Activated naive CD8-positive, alpha-beta T cell treated with anti-CD3 and anti-CD28 coated beads, Interleukin-2, amount 50 U/mL, for 24 hours (primary cell): ENCODE measurements around the gene SLC48A1.

ENCODE experiments used
- ATAC-seq: fragments of 150-1000 bp; cut with Tn5 transposase; one replicate; pipeline ENCODE4 v1.10.0; 2021
- DNase-seq: peaks from one replicate; pipeline ENCODE4 v3.0.0; 2021
- H3K27ac Mint-ChIP-seq: one replicate; pipeline ENCODE4 v1.8.0; 2021; ENCODE audit warnings: mild to moderate bottlenecking, mixed read lengths
- H3K27me3 Mint-ChIP-seq: one replicate; pipeline ENCODE4 v1.8.0; 2021; ENCODE audit warnings: mixed read lengths
- H3K36me3 Mint-ChIP-seq: one replicate; pipeline ENCODE4 v1.8.0; 2021; ENCODE audit warnings: low read depth, mixed read lengths
- H3K4me1 Mint-ChIP-seq: one replicate; pipeline ENCODE4 v1.8.0; 2021; ENCODE audit warnings: mixed read lengths
- H3K4me3 Mint-ChIP-seq: one replicate; pipeline ENCODE4 v1.8.0; 2021; ENCODE audit warnings: mild to moderate bottlenecking, moderate library complexity, mixed read lengths
- H3K9me3 Mint-ChIP-seq: one replicate; pipeline ENCODE4 v1.8.0; 2021; ENCODE audit warnings: mixed read lengths

Gene SLC48A1

DNA sequence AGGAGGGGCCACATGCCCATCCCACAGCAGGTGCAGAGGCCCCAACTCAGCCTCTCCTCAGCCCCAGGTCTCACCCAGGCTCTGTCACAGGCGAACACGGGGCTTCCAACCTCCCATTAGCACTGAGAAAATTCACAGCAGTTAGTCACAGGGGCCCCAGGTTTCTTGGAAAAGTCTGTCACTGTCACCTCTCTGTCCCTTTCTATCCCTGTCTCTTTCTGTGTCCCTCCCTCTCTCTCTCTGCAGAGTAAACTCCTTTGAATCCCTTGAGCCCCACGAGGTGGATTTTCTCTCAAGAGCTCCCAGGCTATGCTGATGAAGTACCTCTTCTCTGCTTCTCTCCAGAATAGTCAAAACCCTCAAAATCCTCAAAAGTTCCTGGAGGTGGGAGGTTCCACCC is 33.7 kb upstream of the SLC48A1 start:
- DNase-seq (no peak), ATAC-seq (no peak)
- H3K9me3 Mint-ChIP-seq, result no peaks in the 10 kb centered on the region
- H3K4me3 Mint-ChIP-seq, result no peak overlapping the region
- H3K27me3 Mint-ChIP-seq, result no peaks in the 10 kb centered on the region
- no peaks in the 10 kb centered on the region for H3K36me3 Mint-ChIP-seq
- H3K4me1 Mint-ChIP-seq, result peaks cover 26% of the 10 kb centered on the region
- H3K27ac Mint-ChIP-seq, result no peak overlapping the region

DNA sequence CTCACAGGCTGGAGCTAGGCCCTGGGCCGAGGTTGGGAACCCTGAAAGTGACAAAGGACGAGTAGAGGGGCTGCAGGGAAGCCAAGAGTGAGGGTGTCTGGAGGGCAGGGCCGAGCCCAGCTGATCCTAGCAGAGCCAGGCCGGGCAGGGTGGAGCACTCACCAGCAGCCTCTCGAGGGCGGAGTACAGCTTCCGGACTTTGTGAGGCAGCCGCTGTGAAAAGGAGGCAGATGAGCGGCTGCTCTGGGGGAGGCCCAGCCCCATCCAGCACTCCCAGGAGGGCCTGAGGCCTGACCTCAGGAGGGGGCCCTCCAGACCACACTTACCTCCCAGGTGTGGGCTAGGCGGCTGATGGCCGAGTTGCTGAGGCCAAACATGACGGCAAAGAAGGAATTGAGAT is 33.1 kb upstream of the SLC48A1 start:
- Mint-ChIP-seq H3K4me3 (no peak overlapping the region), H3K27ac (no peak overlapping the region)

DNA sequence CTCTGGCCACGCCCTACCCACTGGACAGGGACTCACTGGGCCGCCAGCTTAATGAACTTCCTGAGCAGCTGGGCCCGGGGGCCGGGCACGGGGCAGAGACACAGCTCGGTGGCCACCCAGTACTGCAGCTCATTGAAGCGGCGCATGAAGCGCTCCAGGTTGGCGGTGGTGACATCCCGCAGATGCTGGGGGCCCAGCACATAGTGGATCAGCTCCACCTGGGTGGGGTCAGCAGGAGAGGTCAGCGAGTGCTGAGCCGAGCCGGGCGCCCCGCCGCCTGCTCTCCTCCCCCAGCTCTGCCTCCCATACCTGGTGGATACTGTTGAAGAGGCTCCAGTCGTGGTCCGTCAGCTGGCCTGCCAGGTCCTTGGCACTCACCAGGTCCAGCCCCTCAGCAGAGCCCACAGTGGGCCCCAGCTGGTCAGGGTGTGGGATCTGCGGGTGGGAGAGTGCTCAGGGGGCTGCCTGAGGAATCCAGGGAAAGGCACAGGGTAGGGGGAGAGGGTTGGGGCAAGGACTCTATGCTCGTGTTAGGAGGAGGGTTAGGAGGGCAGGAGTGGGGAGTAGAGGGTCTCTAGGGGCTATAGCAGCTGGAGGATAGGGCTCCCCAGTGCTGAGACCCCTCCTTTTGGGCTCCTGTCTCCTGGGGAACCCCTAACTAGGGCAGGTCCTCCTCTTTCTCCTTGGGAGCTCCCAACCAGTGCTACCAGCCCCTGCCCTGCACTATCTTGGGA is 32.3 kb upstream of the SLC48A1 start:
- no peaks in the 10 kb centered on the region for H3K9me3 Mint-ChIP-seq
- no peak overlapping the region for H3K27ac Mint-ChIP-seq
- ATAC-seq, result no peak
- H3K4me3 Mint-ChIP-seq, result no peak overlapping the region
- DNase-seq, result no peak
- no peaks in the 10 kb centered on the region for H3K36me3 Mint-ChIP-seq
- peaks cover 26% of the 10 kb centered on the region for H3K4me1 Mint-ChIP-seq
- peaks cover 4% of the 10 kb centered on the region for H3K27me3 Mint-ChIP-seq

More for the DNA sequence above, 33.1 kb upstream of the SLC48A1 start:
- no peak for DNase-seq
- no peak for ATAC-seq
- Mint-ChIP-seq H3K36me3 (no peaks in the 10 kb centered on the region), H3K9me3 (no peaks in the 10 kb centered on the region), H3K27me3 (peaks cover 2% of the 10 kb centered on the region), H3K4me1 (peaks cover 26% of the 10 kb centered on the region)

DNA sequence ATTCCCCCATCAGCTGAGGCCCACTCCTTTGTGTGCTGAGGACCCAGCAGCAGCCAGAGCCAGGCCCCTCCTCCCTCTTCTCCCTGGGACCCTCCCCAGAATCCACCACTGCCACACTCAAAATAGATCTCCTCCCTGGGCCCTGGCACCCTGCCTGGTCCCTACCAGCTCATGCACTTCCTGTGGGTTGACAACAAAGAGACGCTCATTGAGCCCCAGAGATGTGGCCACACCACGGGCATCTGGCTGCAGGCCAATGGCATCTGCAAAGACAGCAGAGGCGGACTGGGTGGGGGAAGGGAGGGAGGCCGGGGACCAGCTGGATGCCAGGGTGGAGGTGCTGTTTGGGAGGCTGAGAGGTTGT is 31.7 kb upstream of the SLC48A1 start:
- Mint-ChIP-seq H3K4me1 (peaks cover 26% of the 10 kb centered on the region), H3K27me3 (peaks cover 4% of the 10 kb centered on the region), H3K9me3 (no peaks in the 10 kb centered on the region), H3K27ac (no peak overlapping the region), H3K36me3 (no peaks in the 10 kb centered on the region), H3K4me3 (no peak overlapping the region)
- ATAC-seq (peak; percentile 50), DNase-seq (peak; percentile 71)

DNA sequence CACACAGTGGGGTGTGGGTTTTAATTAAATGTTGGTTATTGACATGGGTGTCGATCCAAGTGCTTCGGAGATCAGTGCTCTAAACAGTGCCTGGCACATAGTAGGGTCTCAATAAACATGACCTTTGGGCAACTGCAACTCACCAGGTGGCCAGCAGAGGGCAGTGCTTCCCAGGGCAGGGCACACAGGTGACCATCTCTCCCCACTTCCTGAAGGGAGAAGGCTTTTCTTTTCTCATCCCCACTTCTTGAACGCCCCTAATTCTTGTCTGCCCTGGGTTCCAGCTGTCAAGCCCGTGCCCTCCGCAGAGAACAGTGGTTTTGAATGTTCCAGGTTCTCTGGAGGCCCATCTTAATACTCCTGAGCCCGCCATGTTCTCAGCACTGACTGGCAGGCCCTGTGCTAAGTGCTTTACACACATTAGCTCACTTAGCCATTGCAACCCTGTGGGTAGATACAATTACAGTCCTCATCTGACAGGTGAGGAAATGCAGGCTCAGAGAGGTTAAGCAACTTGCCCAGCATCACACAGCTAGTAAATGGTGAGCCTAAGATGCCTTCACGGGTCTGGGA is 30.7 kb upstream of the SLC48A1 start:
- H3K4me1 Mint-ChIP-seq, result peaks cover 26% of the 10 kb centered on the region
- ATAC-seq, result no peak
- H3K27ac Mint-ChIP-seq, result no peak overlapping the region
- H3K36me3 Mint-ChIP-seq, result no peaks in the 10 kb centered on the region
- H3K9me3 Mint-ChIP-seq, result no peaks in the 10 kb centered on the region
- peaks cover 4% of the 10 kb centered on the region for H3K27me3 Mint-ChIP-seq
- peak; percentile 84 for DNase-seq
- H3K4me3 Mint-ChIP-seq, result no peak overlapping the region

DNA sequence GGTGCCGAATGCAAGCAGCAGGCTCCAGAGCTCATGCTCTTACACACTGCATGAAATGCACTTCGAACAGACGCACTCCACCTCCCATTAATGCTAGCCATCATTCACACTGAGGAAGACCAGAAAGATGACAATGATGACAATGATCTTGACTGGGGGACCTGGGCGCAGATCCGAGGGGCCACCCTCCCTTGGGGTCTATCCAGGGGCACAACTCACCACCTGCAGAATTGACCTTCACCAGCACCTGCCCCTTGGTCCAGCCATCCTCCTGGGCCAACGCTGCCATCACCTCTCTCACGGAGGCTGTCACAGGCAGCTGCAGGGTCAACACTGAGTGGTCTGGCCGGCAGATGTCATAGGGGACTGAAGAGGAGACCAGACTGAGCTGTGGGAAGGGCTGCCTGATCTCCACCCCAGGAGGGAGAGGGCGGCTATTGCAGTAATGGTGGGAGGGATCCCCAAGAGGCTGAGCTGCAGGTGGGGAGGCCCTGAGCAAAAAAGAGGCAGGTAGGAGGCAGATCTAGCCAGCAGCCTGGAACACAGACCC is 29.7 kb upstream of the SLC48A1 start:
- no peaks in the 10 kb centered on the region for H3K9me3 Mint-ChIP-seq
- DNase-seq, result no peak
- H3K36me3 Mint-ChIP-seq, result no peaks in the 10 kb centered on the region
- H3K4me3 Mint-ChIP-seq, result no peak overlapping the region
- H3K27me3 Mint-ChIP-seq, result peaks cover 4% of the 10 kb centered on the region
- no peak overlapping the region for H3K27ac Mint-ChIP-seq
- peaks cover 26% of the 10 kb centered on the region for H3K4me1 Mint-ChIP-seq
- ATAC-seq, result no peak

DNA sequence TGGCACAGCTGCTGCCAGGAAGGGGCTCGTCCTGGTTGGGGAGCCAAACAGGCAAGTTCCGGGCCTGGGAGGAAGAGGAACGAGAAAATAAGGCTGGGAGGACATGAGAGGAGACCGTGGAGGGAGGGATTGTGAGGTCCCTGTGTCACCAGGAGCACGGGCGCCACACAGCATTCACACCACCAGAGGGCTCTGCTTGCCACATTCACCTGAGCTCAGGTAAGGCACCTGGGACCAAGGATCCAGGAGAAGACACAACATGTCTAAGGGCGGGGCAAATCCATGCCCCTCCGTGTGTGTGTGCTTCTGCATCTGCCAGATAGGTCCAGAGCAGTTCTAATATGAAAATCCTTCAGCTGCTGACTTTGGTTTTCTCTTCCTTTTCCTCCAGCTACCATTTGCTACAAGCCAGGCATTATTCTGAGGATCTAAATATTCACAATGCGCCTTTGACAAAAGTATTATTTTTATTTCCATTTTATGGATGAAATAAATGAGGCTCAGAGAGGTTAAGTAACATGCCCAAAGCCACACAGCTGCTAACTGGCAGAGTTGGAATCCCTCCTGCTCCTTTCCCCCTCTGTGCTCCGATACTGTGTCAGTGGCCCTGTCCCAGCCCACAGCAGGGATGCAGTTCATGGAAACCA is 28.9 kb upstream of the SLC48A1 start:
- H3K36me3 Mint-ChIP-seq, result no peaks in the 10 kb centered on the region
- no peak for ATAC-seq

DNA sequence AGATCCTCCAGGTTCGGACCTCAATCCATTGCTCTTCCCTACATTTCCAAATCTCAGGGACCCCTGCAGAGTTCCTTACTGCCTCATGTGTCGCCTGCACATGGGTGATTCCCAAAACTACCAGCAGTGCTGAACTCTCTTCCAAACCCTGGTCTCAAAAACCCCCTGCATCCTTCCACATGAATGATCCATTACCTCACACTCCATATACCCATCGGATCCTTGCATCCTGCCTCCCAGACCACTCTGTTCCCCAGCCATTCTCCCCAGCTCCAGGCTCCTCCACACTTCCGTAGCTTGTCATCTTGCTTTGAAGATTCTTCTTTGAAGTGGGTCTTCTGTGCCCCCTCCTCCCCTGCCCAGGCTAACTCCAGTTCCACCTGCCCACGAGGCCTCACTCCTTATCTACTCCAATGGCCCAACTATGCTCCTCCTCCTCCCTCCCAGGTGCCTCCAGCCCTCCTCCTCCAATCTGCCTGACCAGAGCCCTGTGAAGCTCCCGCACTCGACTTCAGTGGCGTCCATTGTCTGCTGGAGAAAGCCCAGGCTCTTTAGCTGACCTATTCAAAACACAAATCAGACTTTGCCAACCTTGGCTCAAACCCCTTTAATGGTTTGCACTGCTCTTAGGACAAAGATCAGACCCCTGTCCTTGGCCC is 28.1 kb upstream of the SLC48A1 start:
- Mint-ChIP-seq H3K36me3 (no peaks in the 10 kb centered on the region), H3K27ac (no peak overlapping the region)

More for the DNA sequence above, 28.9 kb upstream of the SLC48A1 start:
- Mint-ChIP-seq H3K4me1 (peaks cover 24% of the 10 kb centered on the region), H3K27me3 (peaks cover 4% of the 10 kb centered on the region), H3K9me3 (no peaks in the 10 kb centered on the region), H3K4me3 (no peak overlapping the region), H3K27ac (no peak overlapping the region)
- peak; percentile 53 for DNase-seq

DNA sequence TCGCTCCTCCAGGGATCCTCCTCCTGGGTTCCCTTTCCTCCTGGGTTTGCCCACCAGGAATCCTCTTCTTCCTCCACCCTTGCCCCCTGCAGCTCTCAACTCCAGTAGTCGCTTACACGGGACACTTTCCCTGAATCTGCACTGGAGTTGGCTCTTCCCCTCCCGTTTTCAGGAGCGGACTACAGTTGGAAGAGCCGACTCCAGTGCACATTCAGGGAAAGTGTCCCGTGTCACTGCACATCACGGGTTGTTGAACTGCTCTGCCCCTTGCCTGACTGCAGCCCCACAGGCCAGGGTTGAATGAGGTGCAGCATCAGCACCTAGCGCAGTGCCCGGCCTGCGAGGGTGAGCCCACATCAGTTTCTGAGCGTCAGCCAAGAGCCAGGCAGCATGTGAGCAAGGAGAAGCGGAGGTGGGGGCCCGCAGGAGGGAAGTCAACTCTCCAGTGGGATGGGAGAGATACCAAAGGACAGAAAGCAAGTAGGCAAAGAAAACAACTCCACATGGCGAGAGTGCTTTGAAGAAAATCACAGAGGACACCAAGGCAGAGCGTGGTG is 27.5 kb upstream of the SLC48A1 start:
- H3K4me1 Mint-ChIP-seq, result peaks cover 15% of the 10 kb centered on the region
- no peaks in the 10 kb centered on the region for H3K9me3 Mint-ChIP-seq
- no peak overlapping the region for H3K4me3 Mint-ChIP-seq
- H3K27me3 Mint-ChIP-seq, result peaks cover 4% of the 10 kb centered on the region
- no peak overlapping the region for H3K27ac Mint-ChIP-seq
- DNase-seq (no peak), ATAC-seq (no peak)
- H3K36me3 Mint-ChIP-seq, result no peaks in the 10 kb centered on the region

More for the DNA sequence above, 28.1 kb upstream of the SLC48A1 start:
- DNase-seq (no peak), ATAC-seq (no peak)
- H3K4me3 Mint-ChIP-seq, result no peak overlapping the region
- H3K27me3 Mint-ChIP-seq, result peaks cover 4% of the 10 kb centered on the region
- H3K4me1 Mint-ChIP-seq, result peaks cover 19% of the 10 kb centered on the region
- H3K9me3 Mint-ChIP-seq, result no peaks in the 10 kb centered on the region

DNA sequence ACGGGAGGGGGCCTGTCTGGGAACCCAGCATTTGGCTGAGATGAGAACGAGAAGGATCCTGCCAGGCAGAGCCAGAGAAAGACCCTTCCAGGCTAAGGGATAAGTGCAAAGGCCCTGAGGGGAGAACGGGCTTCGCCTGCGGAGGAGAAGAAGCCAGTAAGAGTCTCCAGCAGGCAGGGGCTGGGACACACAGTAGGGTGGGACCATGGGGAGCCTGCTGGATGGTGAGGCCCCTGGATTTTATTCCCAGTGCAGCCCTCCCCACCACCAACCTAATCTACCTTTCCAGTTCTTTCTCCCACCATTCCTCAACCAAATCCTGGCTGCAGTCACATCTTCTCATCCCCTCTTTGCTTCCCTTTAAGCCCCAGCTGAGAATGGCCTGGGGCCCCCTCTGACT is 27.0 kb upstream of the SLC48A1 start:
- Mint-ChIP-seq H3K9me3 (no peaks in the 10 kb centered on the region), H3K27me3 (peaks cover 4% of the 10 kb centered on the region), H3K27ac (no peak overlapping the region), H3K4me3 (no peak overlapping the region), H3K36me3 (no peaks in the 10 kb centered on the region), H3K4me1 (peaks cover 10% of the 10 kb centered on the region)
- DNase-seq (no peak), ATAC-seq (no peak)

DNA sequence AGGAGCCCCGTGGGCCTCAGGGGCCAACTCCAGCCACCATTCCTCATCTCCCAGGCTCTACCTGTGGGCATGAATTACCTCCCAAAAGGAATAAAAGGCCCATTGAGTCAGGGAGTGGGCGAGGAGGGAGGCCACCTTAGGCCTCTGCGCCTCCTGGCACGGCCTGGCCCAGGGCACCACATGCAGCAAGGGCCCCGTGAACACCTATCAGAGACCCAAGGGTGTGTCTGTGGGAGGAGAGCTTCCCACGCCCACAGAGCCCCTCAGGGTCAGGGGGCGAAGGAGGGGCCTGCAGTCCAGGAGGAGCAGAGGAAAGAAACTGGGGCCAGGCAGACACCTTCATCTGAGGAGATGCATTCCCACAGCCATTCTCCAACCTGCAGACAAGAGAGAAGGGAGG is 26.5 kb upstream of the SLC48A1 start:
- ATAC-seq (no peak), DNase-seq (no peak)
- H3K27ac Mint-ChIP-seq, result no peak overlapping the region
- H3K4me3 Mint-ChIP-seq, result no peak overlapping the region
- H3K27me3 Mint-ChIP-seq, result peaks cover 4% of the 10 kb centered on the region
- no peaks in the 10 kb centered on the region for H3K9me3 Mint-ChIP-seq
- H3K4me1 Mint-ChIP-seq, result peaks cover 5% of the 10 kb centered on the region
- H3K36me3 Mint-ChIP-seq, result no peaks in the 10 kb centered on the region

DNA sequence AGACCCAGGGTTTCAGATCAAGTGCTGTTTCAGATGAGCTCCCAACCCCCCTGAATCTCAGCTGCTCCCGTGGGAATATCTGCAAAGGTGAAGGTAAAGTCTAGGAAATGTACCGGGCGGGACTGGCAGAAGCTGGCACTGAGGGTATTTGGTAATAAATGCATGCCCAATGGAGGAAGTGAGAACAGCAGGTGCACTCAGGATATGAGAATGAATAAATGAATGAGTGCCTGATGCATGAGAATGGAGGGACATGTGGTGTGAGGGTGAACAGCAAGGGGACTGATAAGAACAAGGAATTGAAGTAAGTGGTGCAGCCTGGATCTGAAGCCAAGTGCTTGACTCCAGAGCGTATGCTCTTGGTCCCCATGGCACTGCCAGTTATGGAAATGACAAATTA is 25.9 kb upstream of the SLC48A1 start:
- ATAC-seq, result no peak
- peaks cover 4% of the 10 kb centered on the region for H3K27me3 Mint-ChIP-seq
- H3K9me3 Mint-ChIP-seq, result no peaks in the 10 kb centered on the region
- no peaks in the 10 kb centered on the region for H3K36me3 Mint-ChIP-seq
- H3K4me1 Mint-ChIP-seq, result no peaks in the 10 kb centered on the region
- H3K4me3 Mint-ChIP-seq, result no peak overlapping the region
- DNase-seq, result no peak
- H3K27ac Mint-ChIP-seq, result no peak overlapping the region

DNA sequence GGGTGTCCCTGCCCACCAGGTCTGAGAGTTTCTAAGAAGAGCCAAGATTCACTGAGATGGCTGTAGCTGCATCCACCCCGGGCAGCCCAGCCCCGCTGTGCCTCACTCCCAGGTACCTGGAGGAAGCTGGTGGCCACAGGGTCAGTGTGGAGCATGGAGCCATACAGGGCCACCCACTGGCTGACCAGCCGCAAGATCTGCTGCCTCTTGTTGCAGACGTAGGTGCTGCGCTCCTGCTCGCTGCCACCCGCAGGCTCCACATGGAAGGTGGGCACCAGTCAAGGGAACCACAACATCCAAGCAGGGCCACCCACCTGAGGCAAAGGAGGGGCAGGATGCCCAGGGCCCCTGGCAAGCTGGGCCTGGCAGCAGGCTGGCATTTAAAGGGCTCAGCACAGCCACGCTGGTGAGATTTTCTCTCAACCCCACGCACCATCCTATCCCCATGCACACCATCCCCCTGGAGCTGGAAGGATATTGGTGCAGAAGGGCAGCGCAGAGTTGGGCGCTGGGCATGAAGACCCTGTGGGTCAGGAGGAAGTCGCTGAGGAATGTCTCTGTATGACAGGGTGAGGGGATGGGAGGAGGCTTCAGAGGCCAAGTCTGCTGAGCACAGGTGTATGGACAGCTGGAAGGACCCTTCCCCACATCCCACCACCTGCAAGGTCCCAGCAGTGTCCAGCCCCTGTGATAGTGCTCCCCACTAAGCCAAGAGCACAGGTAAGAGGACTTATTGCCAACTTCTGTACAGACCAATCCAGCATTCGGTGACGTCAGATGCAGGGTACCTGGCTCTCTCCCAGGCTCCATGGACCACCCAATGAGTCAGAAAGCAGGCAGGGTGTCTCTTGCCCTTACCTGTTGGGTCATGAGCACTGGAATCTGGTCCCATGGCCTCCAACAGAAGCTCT is 25.2 kb upstream of the SLC48A1 start:
- no peak for DNase-seq
- Mint-ChIP-seq H3K36me3 (no peaks in the 10 kb centered on the region), H3K27me3 (peaks cover 4% of the 10 kb centered on the region), H3K4me3 (no peak overlapping the region), H3K27ac (no peak overlapping the region), H3K4me1 (no peaks in the 10 kb centered on the region), H3K9me3 (no peaks in the 10 kb centered on the region)
- no peak for ATAC-seq

DNA sequence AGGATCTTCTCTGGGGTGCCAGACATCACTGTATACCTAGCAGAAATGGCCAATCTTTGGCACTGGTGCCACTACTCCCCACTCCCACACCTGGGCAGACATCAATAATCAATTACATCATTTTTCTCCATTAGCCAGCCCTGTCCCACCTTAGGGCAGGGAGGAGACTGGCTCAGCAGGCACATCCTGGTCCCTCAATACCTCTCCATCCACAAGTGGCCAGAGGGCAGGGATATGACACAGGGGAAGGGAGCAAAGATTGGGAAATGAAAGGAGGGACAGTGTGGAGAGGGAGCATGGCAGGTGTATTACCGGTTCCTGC is 24.6 kb upstream of the SLC48A1 start:
- no peak for DNase-seq
- Mint-ChIP-seq H3K36me3 (no peaks in the 10 kb centered on the region), H3K27me3 (peaks cover 4% of the 10 kb centered on the region), H3K27ac (no peak overlapping the region), H3K9me3 (no peaks in the 10 kb centered on the region), H3K4me1 (no peaks in the 10 kb centered on the region), H3K4me3 (no peak overlapping the region)
- ATAC-seq, result no peak
